Neural progenitor cell (in vitro differentiated cells): ENCODE data around the gene NDUFB5. TPM values are rescaled to one million over a fixed set of nuclear protein-coding genes. Genes with fewer than 3 reads are reported as not detected.

ENCODE experiments used
- DNase-seq: peaks from one replicate; pipeline ENCODE4 v3.0.0-alpha.2; 2016; ENCODE audit warnings: low spot score
- H2AFZ ChIP-seq: fragments of 200-600 bp; sonication (generic); replicated peaks from 2 replicates; pipeline ENCODE4 v1.6.1; 2016; ENCODE audit warnings: antibody characterized with exemption
- H3F3A ChIP-seq: fragments of 200-600 bp; sonication (generic); 2 replicates; pipeline ENCODE4 v1.6.1; 2016; ENCODE audit warnings: antibody characterized with exemption, low read depth
- H3K27ac ChIP-seq: fragments of 200-600 bp; sonication (generic); 2 replicates; pipeline ENCODE4 v1.5.1; 2016; ENCODE audit warnings: mild to moderate bottlenecking
- H3K27me3 ChIP-seq: fragments of 200-600 bp; sonication (generic); 2 replicates; pipeline ENCODE4 v1.6.1; 2016; ENCODE audit warnings: mild to moderate bottlenecking, moderate library complexity
- H3K36me3 ChIP-seq: fragments of 200-600 bp; sonication (generic); 2 replicates; pipeline ENCODE4 v1.5.1; 2016
- H3K4me1 ChIP-seq: fragments of 200-600 bp; sonication (generic); 2 replicates; pipeline ENCODE4 v1.6.1; 2016; ENCODE audit warnings: mixed run types
- H3K4me2 ChIP-seq: fragments of 200-600 bp; sonication (generic); 2 replicates; pipeline ENCODE4 v1.6.1; 2016
- H3K4me3 ChIP-seq: fragments of 200-600 bp; sonication (generic); 2 replicates; pipeline ENCODE4 v1.5.1; 2016
- H3K79me2 ChIP-seq: fragments of 200-600 bp; sonication (generic); 2 replicates; pipeline ENCODE4 v1.6.1; 2016; ENCODE audit warnings: low read depth
- H3K9ac ChIP-seq: fragments of 200-600 bp; sonication (generic); 2 replicates; pipeline ENCODE4 v1.6.1; 2016
- H3K9me3 ChIP-seq: fragments of 200-600 bp; sonication (generic); 2 replicates; pipeline ENCODE4 v1.5.1; 2016; ENCODE audit warnings: low read depth
- H4K20me1 ChIP-seq: fragments of 200-600 bp; sonication (generic); 2 replicates; pipeline ENCODE4 v1.6.1; 2016; ENCODE audit warnings: low read depth
- H3K27ac Mint-ChIP-seq: 3 replicates; pipeline ENCODE4 v1.8.0; 2021; ENCODE audit warnings: mixed read lengths
- H3K27me3 Mint-ChIP-seq: 2 replicates; pipeline ENCODE4 v1.8.0; 2022; ENCODE audit warnings: low read depth, mild to moderate bottlenecking, inconsistent platforms, moderate library complexity, mixed read lengths; ENCODE audit not compliant: insufficient read depth
- H3K36me3 Mint-ChIP-seq: 3 replicates; pipeline ENCODE4 v1.8.0; 2021; ENCODE audit warnings: mixed read lengths
- H3K4me1 Mint-ChIP-seq: 3 replicates; pipeline ENCODE4 v1.8.0; 2021; ENCODE audit warnings: mixed read lengths
- H3K4me3 Mint-ChIP-seq: 3 replicates; pipeline ENCODE4 v1.8.0; 2021; ENCODE audit warnings: mild to moderate bottlenecking, moderate library complexity, mixed read lengths
- H3K9me3 Mint-ChIP-seq: 3 replicates; pipeline ENCODE4 v1.8.0; 2020; ENCODE audit warnings: mixed read lengths
- CTCF ChIP-seq: fragments of 200-600 bp; sonication (generic); IDR thresholded peaks from 2 replicates; pipeline ENCODE4 v1.5.1; 2017; ENCODE audit warnings: antibody characterized with exemption, mild to moderate bottlenecking
- EZH2 ChIP-seq: fragments of 200-600 bp; sonication (generic); IDR thresholded peaks from 2 replicates; pipeline ENCODE4 v1.6.1; 2017; ENCODE audit warnings: antibody characterized with exemption, mild to moderate bottlenecking, moderate library complexity
- EZH2phosphoT487 ChIP-seq: fragments of 200-600 bp; sonication (generic); IDR thresholded peaks from 2 replicates; pipeline ENCODE4 v1.6.1; 2017; ENCODE audit warnings: antibody characterized with exemption
- total RNA-seq: library from RNA; depleted of rRNA; stranded (reverse); fragments of >200 nt; gene quantifications from 2 replicates; pipeline ENCODE4 v1.2.3, GENCODE V29; 2015; ENCODE audit warnings: low replicate concordance

The NDUFB5 gene
- total RNA-seq, 1 donor from 2014 or later = 193 TPM

- Histone ChIP-seq H3K4me3 (no peak overlapping the region), H2AFZ (no peak overlapping the region), H4K20me1 (peaks cover 70% of the 10 kb centered on the region), H3K9ac (no peak overlapping the region), H3K4me1 (peaks cover 33% of the 10 kb centered on the region), H3K9me3 (no peaks in the 10 kb centered on the region), H3K27ac (no peak overlapping the region), H3K79me2 (peaks cover 99% of the 10 kb centered on the region), H3K4me2 (peak overlapping the region; percentile 52), H3K36me3 (no peaks in the 10 kb centered on the region), H3K27me3 (no peaks in the 10 kb centered on the region), H3F3A (peaks cover 21% of the 10 kb centered on the region)
- no peaks in the 10 kb centered on the region for H3K27me3 Mint-ChIP-seq
- no peak overlapping the region for H3K27ac Mint-ChIP-seq
- H3K4me1 Mint-ChIP-seq = peaks cover 37% of the 10 kb centered on the region
- TF ChIP-seq CTCF (no peak), EZH2phosphoT487 (no peak), EZH2 (no peak)
- peak; percentile 43 for DNase-seq
- H3K4me3 Mint-ChIP-seq = no peak overlapping the region
- H3K36me3 Mint-ChIP-seq = peaks cover 19% of the 10 kb centered on the region
- H3K9me3 Mint-ChIP-seq = no peaks in the 10 kb centered on the region
Measured at GRCh38 chr3:179666436-179667035, 61.9 kb downstream of the NDUFB5 start.

- Histone ChIP-seq H3K4me1 (peaks cover 16% of the 10 kb centered on the region), H3F3A (peaks cover 21% of the 10 kb centered on the region), H3K27ac (no peak overlapping the region), H4K20me1 (peaks cover 68% of the 10 kb centered on the region), H3K36me3 (no peaks in the 10 kb centered on the region), H3K9ac (no peak overlapping the region), H3K9me3 (no peaks in the 10 kb centered on the region), H3K79me2 (peaks cover 99% of the 10 kb centered on the region), H3K4me3 (no peak overlapping the region), H3K4me2 (no peak overlapping the region), H2AFZ (no peak overlapping the region), H3K27me3 (no peaks in the 10 kb centered on the region)
- H3K9me3 Mint-ChIP-seq = no peaks in the 10 kb centered on the region
- no peak overlapping the region for H3K4me3 Mint-ChIP-seq
- peaks cover 22% of the 10 kb centered on the region for H3K4me1 Mint-ChIP-seq
- no peaks in the 10 kb centered on the region for H3K27me3 Mint-ChIP-seq
- H3K27ac Mint-ChIP-seq = no peak overlapping the region
- peaks cover 21% of the 10 kb centered on the region for H3K36me3 Mint-ChIP-seq
- TF ChIP-seq EZH2phosphoT487 = no peak
- no peak for TF ChIP-seq EZH2
- no peak for TF ChIP-seq CTCF
- DNase-seq = no peak
Measured at GRCh38 chr3:179668429-179668828, 63.8 kb downstream of the NDUFB5 start.

GRCh38 chr3:179670311-179670710 lies 65.7 kb downstream of the NDUFB5 start:
- Histone ChIP-seq H4K20me1 (peaks cover 53% of the 10 kb centered on the region), H3K4me3 (no peak overlapping the region), H3K79me2 (peaks cover 99% of the 10 kb centered on the region), H3K9me3 (no peaks in the 10 kb centered on the region), H3K4me1 (peaks cover 16% of the 10 kb centered on the region), H3K27ac (no peak overlapping the region), H3K27me3 (no peaks in the 10 kb centered on the region), H3F3A (peaks cover 17% of the 10 kb centered on the region), H2AFZ (no peak overlapping the region), H3K36me3 (no peaks in the 10 kb centered on the region), H3K9ac (no peak overlapping the region), H3K4me2 (no peak overlapping the region)
- H3K27me3 Mint-ChIP-seq = no peaks in the 10 kb centered on the region
- TF ChIP-seq EZH2phosphoT487 = no peak
- no peak for TF ChIP-seq CTCF
- TF ChIP-seq EZH2 = no peak
- H3K36me3 Mint-ChIP-seq = peaks cover 24% of the 10 kb centered on the region
- H3K4me1 Mint-ChIP-seq = peaks cover 15% of the 10 kb centered on the region
- H3K9me3 Mint-ChIP-seq = no peaks in the 10 kb centered on the region
- no peak overlapping the region for H3K4me3 Mint-ChIP-seq
- peak overlapping the region; percentile 18 for H3K27ac Mint-ChIP-seq
- DNase-seq = no peak
